Adrenal gland (tissue), 12 donors: Measurements from ENCODE around the gene CABP1. TPM values are rescaled to one million over a fixed set of nuclear protein-coding genes. Genes with fewer than 3 reads are reported as not detected.

Source experiments
- DNase-seq, 7 donors: peaks; one replicate each; pipeline ENCODE4 v3.0.0-alpha.2; 2019 to 2020
- H3K27ac ChIP-seq, 5 donors: fragments of 200-600 bp; sonication (generic) in 4 of 5; 1 replicate in 3 of 5; 2 replicates in 2 of 5; pipeline versions ENCODE4 v1.5.1 to v1.8.0; 2016 to 2020; ENCODE audit warnings: mild to moderate bottlenecking in 1 of 5
- H3K27me3 ChIP-seq: fragments of 200-600 bp; 2 replicates; pipeline ENCODE4 v1.8.0; 2021
- H3K36me3 ChIP-seq, 2 donors: fragments of 200-600 bp; replicated peaks in 1 of 2; 1 replicate in 1 of 2; 2 replicates in 1 of 2; pipeline versions ENCODE4 v1.5.1 to v1.8.0; 2018 to 2022
- H3K4me1 ChIP-seq, 2 donors: fragments of 200-600 bp; replicated peaks in 1 of 2; 1 replicate in 1 of 2; 2 replicates in 1 of 2; pipeline versions ENCODE4 v1.5.1 to v1.8.0; 2018 to 2021
- H3K4me3 ChIP-seq, 4 donors: fragments of 200-600 bp; sonication (generic) in 3 of 4; one replicate each; pipeline ENCODE4 v1.5.1; 2016 to 2018
- H3K9me3 ChIP-seq, 3 donors: fragments of 200-600 bp; sonication (generic) in 1 of 3; replicated peaks in 1 of 3; 1 replicate in 2 of 3; 2 replicates in 1 of 3; pipeline versions ENCODE4 v1.5.1 to v1.8.0; 2016 to 2021
- POLR2A ChIP-seq, 2 donors: fragments of 450-650 bp; IDR thresholded peaks; one replicate each; pipeline ENCODE4 v1.6.1; 2017; ENCODE audit warnings: antibody characterized with exemption in 2 of 2, mild to moderate bottlenecking in 2 of 2, moderate library complexity in 1 of 2
- WGBS, 4 donors: extraction: QIAGEN DNeasy Blood & Tissue Kit in 2 of 4; methylation state at CpG; one replicate each; pipeline versions ENCODE4 v1.1.5 to v1.1.7; 2013 to 2017; 5-methylcytosine and 5-hydroxymethylcytosine counted together
- intact Hi-C, 2 donors: fragments of 100-400 bp; cut with DNase I; formaldehyde crosslinking; loops; one replicate each; pipeline versions ENCODE4 v1.14.1 to v1.15.0; 2022 to 2023
- polyA plus RNA-seq, 3 donors: library from polyadenylated mRNA; stranded (reverse); fragments of 200-250 nt in 2 of 3; fragments of 350-450 nt in 1 of 3; fragmentation: Illumina TruSeq in 1 of 3; extraction: RNeasy Lipid Tissue Mini Kit (QIAGEN cat#74804) in 1 of 3; gene quantifications; one replicate each; pipeline ENCODE4 v1.2.3, GENCODE V29; 2013 to 2014
- total RNA-seq, 9 donors: library from RNA; depleted of rRNA in 4 of 9; stranded (reverse); fragments of >200 nt in 4 of 9; fragments of 120-200 nt in 1 of 9; fragmentation: NEBNext Ultra II Directional in 1 of 9; extraction: Animal tissue kit (Norgen Biotek cat#: 25700) in 1 of 9; gene quantifications; one replicate each; pipeline versions ENCODE4 v1.1.0 to v1.2.4, GENCODE V29; 2013 to 2023
- TF ChIP-seq, protein P1 (sequence below), 6 experiments: fragments of 450-650 bp in 4 of 6; fragments of 200-600 bp in 2 of 6; sonication (generic) in 1 of 6; IDR thresholded peaks; 1 replicate in 5 of 6; 2 replicates in 1 of 6; pipeline versions ENCODE4 v1.5.1 to v1.8.0; 2016 to 2021; ENCODE audit warnings: antibody characterized with exemption in 6 of 6, mild to moderate bottlenecking in 2 of 6, moderate library complexity in 1 of 6
- donor health status: healthy with polysubstance abuse.
- donor health status: Bipolar disorder and iron deficiency.
- donor health status: DM: yes; HTN: yes; CAD: no.
- donor health status: DM: no; HTN: no; CAD: no.
- donor health status: DM: no; HTN: no; CAD: no.
- donor health status: DM: yes; HTN: yes; CAD: no.

CABP1 gene
- total and polyA plus RNA-seq, 12 donors = 0.42 to 5.1 (median 2.3) TPM; not detected in 1

GRCh38 chr12:120630104-120630892 is 10.1 kb upstream of the CABP1 start:
- no peaks in the 10 kb centered on the region for H3K9me3 ChIP-seq
- no peak for DNase-seq
- H3K4me3 ChIP-seq = no peak overlapping the region
- 74 to 78% (median 77%) methylated on average over 12 to 15 of the region's 15 CpGs for WGBS, 4 donors
- TF ChIP-seq POLR2A (IDR thresholded peaks at IDR 0.05) = no peak
- TF ChIP-seq, protein P1, sequence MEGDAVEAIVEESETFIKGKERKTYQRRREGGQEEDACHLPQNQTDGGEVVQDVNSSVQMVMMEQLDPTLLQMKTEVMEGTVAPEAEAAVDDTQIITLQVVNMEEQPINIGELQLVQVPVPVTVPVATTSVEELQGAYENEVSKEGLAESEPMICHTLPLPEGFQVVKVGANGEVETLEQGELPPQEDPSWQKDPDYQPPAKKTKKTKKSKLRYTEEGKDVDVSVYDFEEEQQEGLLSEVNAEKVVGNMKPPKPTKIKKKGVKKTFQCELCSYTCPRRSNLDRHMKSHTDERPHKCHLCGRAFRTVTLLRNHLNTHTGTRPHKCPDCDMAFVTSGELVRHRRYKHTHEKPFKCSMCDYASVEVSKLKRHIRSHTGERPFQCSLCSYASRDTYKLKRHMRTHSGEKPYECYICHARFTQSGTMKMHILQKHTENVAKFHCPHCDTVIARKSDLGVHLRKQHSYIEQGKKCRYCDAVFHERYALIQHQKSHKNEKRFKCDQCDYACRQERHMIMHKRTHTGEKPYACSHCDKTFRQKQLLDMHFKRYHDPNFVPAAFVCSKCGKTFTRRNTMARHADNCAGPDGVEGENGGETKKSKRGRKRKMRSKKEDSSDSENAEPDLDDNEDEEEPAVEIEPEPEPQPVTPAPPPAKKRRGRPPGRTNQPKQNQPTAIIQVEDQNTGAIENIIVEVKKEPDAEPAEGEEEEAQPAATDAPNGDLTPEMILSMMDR (IDR thresholded peaks at IDR 0.05) = no peak
- H3K27me3 ChIP-seq = no peaks in the 10 kb centered on the region
- no peak overlapping the region for H3K27ac ChIP-seq
- H3K36me3 ChIP-seq = no peaks in the 10 kb centered on the region
- no peaks in the 10 kb centered on the region for H3K4me1 ChIP-seq
- intact Hi-C loops = no loop called here

DNA sequence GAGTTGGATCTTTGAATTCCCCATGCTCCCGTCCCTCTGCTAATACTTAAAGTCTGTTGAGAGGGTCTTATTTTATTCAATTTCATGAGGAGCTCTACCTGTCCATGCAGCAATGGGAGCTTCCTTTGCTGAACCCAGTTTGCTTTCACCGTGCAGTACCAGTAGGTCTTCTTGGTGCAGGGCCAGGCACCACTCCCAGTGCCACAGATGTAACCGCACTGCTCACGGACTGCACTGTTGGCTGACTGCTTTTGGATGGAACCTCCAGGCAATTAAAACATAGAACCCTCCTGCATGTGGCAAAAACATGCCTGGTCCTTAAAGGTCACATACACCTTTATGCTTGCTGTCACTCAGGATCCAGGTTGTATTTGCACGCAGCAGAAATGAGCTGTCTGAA is 9.3 kb upstream of the CABP1 start:
- intact Hi-C loops = no loop called here
- H3K9me3 ChIP-seq = no peaks in the 10 kb centered on the region
- H3K27me3 ChIP-seq = no peaks in the 10 kb centered on the region
- WGBS, 4 donors = 53 to 88% (median 77%) methylated on average over 5 of the region's 5 CpGs
- TF ChIP-seq, protein P1 (IDR thresholded peaks at IDR 0.05) = no peak
- no peak for TF ChIP-seq POLR2A (IDR thresholded peaks at IDR 0.05)
- H3K4me1 ChIP-seq = no peaks in the 10 kb centered on the region
- no peak overlapping the region for H3K4me3 ChIP-seq
- no peak for DNase-seq
- no peak overlapping the region for H3K27ac ChIP-seq
- H3K36me3 ChIP-seq = no peaks in the 10 kb centered on the region

DNA sequence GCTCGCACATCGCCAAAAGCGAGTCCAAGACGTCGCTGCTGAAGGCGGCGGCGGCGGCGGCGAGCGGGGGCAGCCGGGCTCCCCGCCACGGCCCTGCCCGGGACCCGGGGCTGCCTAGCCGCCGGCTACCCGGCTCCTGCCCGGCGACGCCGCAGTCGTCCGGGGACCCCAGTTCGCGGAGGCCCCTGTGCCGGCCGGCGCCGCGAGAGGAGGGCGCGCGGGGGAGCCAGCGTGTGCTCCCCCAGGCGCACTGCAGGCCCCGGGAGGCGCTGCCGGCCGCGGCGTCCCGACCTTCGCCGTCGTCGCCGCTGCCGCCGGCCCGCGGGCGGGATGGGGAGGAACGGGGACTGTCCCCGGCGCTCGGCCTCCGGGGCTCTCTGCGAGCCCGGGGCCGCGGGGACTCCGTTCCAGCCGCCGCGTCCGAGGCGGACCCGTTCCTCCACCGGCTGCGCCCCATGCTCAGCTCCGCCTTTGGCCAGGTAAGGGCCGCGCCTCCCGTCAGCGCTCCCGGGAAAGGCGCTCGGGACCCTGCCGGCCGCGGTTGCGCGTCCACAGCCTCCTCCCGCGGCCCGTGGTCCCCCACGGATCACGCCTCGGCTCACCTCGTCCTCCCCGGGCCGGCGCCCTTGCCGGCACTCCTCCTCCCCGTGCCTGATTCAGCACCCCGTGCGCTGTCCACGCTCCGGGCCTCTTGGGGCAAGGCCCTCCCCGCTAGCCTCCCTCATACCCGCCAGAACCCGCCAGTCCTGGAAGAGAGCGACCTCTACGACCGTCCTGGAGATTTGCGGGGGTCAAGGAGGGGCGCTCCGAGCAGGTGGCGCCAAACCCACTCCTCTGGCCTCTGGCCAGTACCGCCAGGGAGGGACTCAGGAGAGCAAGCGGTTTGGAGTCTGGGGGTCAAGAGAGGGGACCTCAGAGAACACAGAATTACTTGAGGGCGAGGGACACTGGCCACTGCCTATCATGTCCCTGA is 721 bp downstream of the CABP1 start:
- peak; percentile 63 to 76 (median 70) for DNase-seq
- H3K27me3 ChIP-seq = peaks cover 11% of the 10 kb centered on the region
- 1 to 11% (median 5%) methylated on average over 5 to 115 of the region's 115 CpGs for WGBS, 4 donors
- intact Hi-C loops = loop anchor here (10.0 kb wide), 1 partner anchor 334 kb away; the partner anchor contains the start of gene HNF1A (in 2 of the 2)
- H3K36me3 ChIP-seq = no peaks in the 10 kb centered on the region
- H3K4me3 ChIP-seq = peak overlapping the region in 1 of 4 donors; percentile 57
- no peak overlapping the region for H3K27ac ChIP-seq
- no peaks in the 10 kb centered on the region for H3K9me3 ChIP-seq
- TF ChIP-seq, protein P1 (IDR thresholded peaks at IDR 0.05) = no peak
- no peak for TF ChIP-seq POLR2A (IDR thresholded peaks at IDR 0.05)
- peaks cover 8 to 13% of the 10 kb centered on the region in 2 donors for H3K4me1 ChIP-seq

DNA sequence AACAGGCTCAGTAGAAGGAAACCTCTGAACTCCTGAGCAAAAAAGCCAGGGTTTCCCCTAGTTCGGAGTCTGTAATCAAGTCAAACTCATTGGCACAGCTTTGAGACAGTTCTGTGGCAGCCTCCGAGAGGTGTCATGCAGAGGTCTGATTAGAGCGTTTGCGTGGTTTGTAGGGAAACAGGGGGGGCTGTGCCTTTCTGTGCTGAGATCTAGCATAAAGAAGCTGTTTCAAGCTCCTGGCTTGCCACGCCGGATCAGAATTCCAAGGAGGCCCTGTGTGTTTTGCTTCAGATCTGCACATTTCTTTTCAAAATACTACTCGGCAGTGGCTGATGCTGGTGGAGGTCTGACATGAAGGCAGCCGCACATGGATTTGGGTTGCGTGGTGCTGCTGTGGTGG is 1.7 kb downstream of the CABP1 start:
- Histone ChIP-seq H3K4me3 (no peak overlapping the region), H3K9me3 (no peaks in the 10 kb centered on the region), H3K4me1 (peaks cover 8 to 13% of the 10 kb centered on the region in 2 donors), H3K27me3 (peaks cover 11% of the 10 kb centered on the region), H3K27ac (no peak overlapping the region), H3K36me3 (no peaks in the 10 kb centered on the region)
- TF ChIP-seq, protein P1 (IDR thresholded peaks at IDR 0.05) = no peak
- TF ChIP-seq POLR2A (IDR thresholded peaks at IDR 0.05) = no peak
- 78 to 89% (median 83%) methylated on average over 8 to 9 of the region's 9 CpGs for WGBS, 4 donors
- intact Hi-C loops = loop anchor here (10.0 kb wide), 1 partner anchor 333 kb away; the partner anchor contains the start of gene HNF1A (in 2 of the 2)
- DNase-seq = no peak
